ENCODE results near the gene SIN3B.

DNA sequence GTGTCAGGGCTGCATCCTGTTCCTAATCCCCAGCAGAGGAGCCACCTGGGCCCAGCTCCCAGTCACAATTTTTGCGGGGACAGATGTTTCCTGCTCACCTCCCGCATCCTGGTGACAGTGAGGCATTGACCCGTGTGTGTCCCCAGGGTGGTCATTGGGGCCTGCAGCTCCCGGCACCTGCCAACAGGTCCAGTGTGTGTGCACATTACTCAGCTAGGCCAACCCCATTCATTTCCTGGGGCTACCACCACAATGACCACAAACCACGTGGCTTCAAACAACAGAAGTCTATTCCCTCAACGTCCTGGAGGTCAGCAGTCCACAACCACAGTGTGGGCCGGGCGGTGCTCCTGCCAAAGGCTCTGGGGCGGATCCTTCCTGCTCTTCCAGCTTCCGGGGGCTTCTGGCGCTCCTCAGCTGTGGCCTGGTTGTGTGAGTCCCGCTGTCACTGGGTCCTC is 47.7 kb downstream of the SIN3B start:
- TF ChIP-seq, protein P1, sequence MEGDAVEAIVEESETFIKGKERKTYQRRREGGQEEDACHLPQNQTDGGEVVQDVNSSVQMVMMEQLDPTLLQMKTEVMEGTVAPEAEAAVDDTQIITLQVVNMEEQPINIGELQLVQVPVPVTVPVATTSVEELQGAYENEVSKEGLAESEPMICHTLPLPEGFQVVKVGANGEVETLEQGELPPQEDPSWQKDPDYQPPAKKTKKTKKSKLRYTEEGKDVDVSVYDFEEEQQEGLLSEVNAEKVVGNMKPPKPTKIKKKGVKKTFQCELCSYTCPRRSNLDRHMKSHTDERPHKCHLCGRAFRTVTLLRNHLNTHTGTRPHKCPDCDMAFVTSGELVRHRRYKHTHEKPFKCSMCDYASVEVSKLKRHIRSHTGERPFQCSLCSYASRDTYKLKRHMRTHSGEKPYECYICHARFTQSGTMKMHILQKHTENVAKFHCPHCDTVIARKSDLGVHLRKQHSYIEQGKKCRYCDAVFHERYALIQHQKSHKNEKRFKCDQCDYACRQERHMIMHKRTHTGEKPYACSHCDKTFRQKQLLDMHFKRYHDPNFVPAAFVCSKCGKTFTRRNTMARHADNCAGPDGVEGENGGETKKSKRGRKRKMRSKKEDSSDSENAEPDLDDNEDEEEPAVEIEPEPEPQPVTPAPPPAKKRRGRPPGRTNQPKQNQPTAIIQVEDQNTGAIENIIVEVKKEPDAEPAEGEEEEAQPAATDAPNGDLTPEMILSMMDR (IDR thresholded peaks at IDR 0.05; ENCODE audit: low read length): no peak
- no peak for TF ChIP-seq EZH2 (IDR thresholded peaks at IDR 0.05; ENCODE audit: borderline replicate concordance, low read length)
